ENCODE results near the gene ESYT3.

DNA sequence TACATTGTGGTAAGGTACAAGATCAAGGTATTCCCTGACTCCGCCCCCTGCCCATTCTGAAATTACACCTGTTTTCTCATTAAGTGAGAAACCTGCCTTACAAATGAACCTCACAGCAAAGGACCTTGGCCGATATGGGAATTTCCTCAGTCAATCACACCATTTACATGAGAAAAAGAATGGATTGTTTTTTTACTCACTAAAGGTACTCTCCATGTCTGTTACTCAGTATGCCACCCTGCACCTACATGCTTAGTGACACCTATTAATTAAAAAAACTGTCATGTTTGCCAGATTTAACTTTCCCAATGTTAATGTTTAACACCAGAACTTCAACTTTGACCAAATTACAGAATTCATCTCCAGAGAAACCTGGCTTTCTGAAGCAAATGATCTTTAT is 62.0 kb downstream of the ESYT3 start:
- TF ChIP-seq, protein P1, sequence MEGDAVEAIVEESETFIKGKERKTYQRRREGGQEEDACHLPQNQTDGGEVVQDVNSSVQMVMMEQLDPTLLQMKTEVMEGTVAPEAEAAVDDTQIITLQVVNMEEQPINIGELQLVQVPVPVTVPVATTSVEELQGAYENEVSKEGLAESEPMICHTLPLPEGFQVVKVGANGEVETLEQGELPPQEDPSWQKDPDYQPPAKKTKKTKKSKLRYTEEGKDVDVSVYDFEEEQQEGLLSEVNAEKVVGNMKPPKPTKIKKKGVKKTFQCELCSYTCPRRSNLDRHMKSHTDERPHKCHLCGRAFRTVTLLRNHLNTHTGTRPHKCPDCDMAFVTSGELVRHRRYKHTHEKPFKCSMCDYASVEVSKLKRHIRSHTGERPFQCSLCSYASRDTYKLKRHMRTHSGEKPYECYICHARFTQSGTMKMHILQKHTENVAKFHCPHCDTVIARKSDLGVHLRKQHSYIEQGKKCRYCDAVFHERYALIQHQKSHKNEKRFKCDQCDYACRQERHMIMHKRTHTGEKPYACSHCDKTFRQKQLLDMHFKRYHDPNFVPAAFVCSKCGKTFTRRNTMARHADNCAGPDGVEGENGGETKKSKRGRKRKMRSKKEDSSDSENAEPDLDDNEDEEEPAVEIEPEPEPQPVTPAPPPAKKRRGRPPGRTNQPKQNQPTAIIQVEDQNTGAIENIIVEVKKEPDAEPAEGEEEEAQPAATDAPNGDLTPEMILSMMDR (conservative IDR thresholded peaks at IDR 0.05 in 1 of 2, IDR thresholded peaks at IDR 0.05 in 1 of 2; ENCODE audit: extremely low read depth in 1 of 2, insufficient read depth in 1 of 2, low read depth in 1 of 2, low read length in 2 of 2): no peak
- TF ChIP-seq EZH2 (IDR thresholded peaks at IDR 0.05; ENCODE audit: borderline replicate concordance, low read length): no peak
